RWPE2 (cell line): ENCODE data around the gene TEX14.

ENCODE experiments used
- ATAC-seq: fragments of 200-7000 bp; cut with Tn5 transposase; 3 replicates; pipeline ENCODE4 v1.9.1; 2021; ENCODE audit warnings: low read depth
- DNase-seq: peaks from one replicate; pipeline ENCODE4 v3.0.0-alpha.2; 2020; ENCODE audit warnings: low spot score
- H3K27ac ChIP-seq: fragments of 450-650 bp; 2 replicates; pipeline ENCODE4 v1.5.1; 2017; ENCODE audit warnings: mild to moderate bottlenecking; ENCODE audit not compliant: poor library complexity, severe bottlenecking
- H3K27me3 ChIP-seq: fragments of 250-450 bp; sonication (Bioruptor Pico); 2 replicates; pipeline ENCODE4 v1.5.1; 2021; ENCODE audit warnings: mild to moderate bottlenecking, moderate library complexity; ENCODE audit not compliant: insufficient read depth, poor library complexity, severe bottlenecking
- H3K36me3 ChIP-seq: fragments of 250-450 bp; sonication (Bioruptor Pico); 2 replicates; pipeline ENCODE4 v1.5.1; 2020; ENCODE audit warnings: low read depth, mild to moderate bottlenecking, moderate library complexity
- H3K4me1 ChIP-seq: fragments of 250-450 bp; sonication (Bioruptor Pico); 2 replicates; pipeline ENCODE4 v1.5.1; 2021; ENCODE audit warnings: mild to moderate bottlenecking, moderate library complexity; ENCODE audit not compliant: insufficient read depth, poor library complexity, severe bottlenecking
- H3K4me3 ChIP-seq: fragments of 250-450 bp; sonication (Bioruptor Pico); 2 replicates; pipeline ENCODE4 v1.5.1; 2021; ENCODE audit warnings: mild to moderate bottlenecking, moderate library complexity; ENCODE audit not compliant: severe bottlenecking
- H3K9me3 ChIP-seq: fragments of 250-450 bp; sonication (Bioruptor Pico); 2 replicates; pipeline ENCODE4 v1.5.1; 2021; ENCODE audit warnings: mild to moderate bottlenecking, moderate library complexity; ENCODE audit not compliant: severe bottlenecking
- TF ChIP-seq, protein P1 (sequence below): fragments of 450-650 bp; IDR thresholded peaks from one replicate; pipeline ENCODE4 v1.5.1; 2017; ENCODE audit warnings: mild to moderate bottlenecking, moderate library complexity; ENCODE audit not compliant: poor library complexity, severe bottlenecking

TEX14 gene

DNA sequence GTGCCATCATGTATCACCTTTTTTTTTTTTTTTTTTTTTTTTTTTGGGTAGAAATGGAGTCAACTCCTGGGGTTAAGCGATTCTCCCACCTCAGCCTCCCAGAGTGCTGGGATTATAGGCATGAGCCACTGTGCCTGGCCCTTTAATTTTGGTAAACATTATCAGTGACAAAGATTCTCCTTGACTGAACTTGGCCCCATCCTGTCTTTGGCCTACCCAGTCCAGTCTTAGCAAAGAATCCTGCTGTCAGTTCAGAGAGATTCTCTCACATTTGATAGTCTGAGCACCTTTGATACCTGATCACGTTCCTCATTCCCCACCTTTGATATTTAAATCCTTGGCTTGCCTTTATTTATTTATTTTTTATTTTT is 12.1 kb upstream of the TEX14 start:
- Histone ChIP-seq H3K4me3 (no peak overlapping the region), H3K27me3 (no peaks in the 10 kb centered on the region), H3K9me3 (no peaks in the 10 kb centered on the region), H3K36me3 (peaks cover 57% of the 10 kb centered on the region), H3K4me1 (peaks cover 14% of the 10 kb centered on the region), H3K27ac (no peak overlapping the region)
- no peak for DNase-seq
- TF ChIP-seq, protein P1, sequence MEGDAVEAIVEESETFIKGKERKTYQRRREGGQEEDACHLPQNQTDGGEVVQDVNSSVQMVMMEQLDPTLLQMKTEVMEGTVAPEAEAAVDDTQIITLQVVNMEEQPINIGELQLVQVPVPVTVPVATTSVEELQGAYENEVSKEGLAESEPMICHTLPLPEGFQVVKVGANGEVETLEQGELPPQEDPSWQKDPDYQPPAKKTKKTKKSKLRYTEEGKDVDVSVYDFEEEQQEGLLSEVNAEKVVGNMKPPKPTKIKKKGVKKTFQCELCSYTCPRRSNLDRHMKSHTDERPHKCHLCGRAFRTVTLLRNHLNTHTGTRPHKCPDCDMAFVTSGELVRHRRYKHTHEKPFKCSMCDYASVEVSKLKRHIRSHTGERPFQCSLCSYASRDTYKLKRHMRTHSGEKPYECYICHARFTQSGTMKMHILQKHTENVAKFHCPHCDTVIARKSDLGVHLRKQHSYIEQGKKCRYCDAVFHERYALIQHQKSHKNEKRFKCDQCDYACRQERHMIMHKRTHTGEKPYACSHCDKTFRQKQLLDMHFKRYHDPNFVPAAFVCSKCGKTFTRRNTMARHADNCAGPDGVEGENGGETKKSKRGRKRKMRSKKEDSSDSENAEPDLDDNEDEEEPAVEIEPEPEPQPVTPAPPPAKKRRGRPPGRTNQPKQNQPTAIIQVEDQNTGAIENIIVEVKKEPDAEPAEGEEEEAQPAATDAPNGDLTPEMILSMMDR = no peak
- no peak for ATAC-seq

GRCh38 chr17:58703137-58703915 is 11.5 kb upstream of the TEX14 start:
- ATAC-seq (peak; percentile 55; the same call in 1 of the 3 replicates), DNase-seq (no peak)
- no peak overlapping the region for H3K27ac ChIP-seq
- TF ChIP-seq, protein P1 = no peak
- no peaks in the 10 kb centered on the region for H3K27me3 ChIP-seq
- no peak overlapping the region for H3K4me3 ChIP-seq
- H3K9me3 ChIP-seq = no peaks in the 10 kb centered on the region
- peaks cover 56% of the 10 kb centered on the region for H3K36me3 ChIP-seq
- H3K4me1 ChIP-seq = peaks cover 14% of the 10 kb centered on the region

- Histone ChIP-seq H3K27ac (no peak overlapping the region), H3K36me3 (peaks cover 53% of the 10 kb centered on the region), H3K4me1 (peaks cover 14% of the 10 kb centered on the region), H3K4me3 (no peak overlapping the region), H3K9me3 (no peaks in the 10 kb centered on the region), H3K27me3 (no peaks in the 10 kb centered on the region)
- DNase-seq = no peak
- no peak for ATAC-seq
- TF ChIP-seq, protein P1 = no peak
Measured at GRCh38 chr17:58702708-58703107, 10.9 kb upstream of the TEX14 start.

- Histone ChIP-seq H3K36me3 (peaks cover 53% of the 10 kb centered on the region), H3K27ac (no peak overlapping the region), H3K4me3 (no peak overlapping the region), H3K9me3 (no peaks in the 10 kb centered on the region), H3K27me3 (no peaks in the 10 kb centered on the region), H3K4me1 (peaks cover 14% of the 10 kb centered on the region)
- DNase-seq (no peak), ATAC-seq (no peak)
- TF ChIP-seq, protein P1 = no peak
Measured at GRCh38 chr17:58702045-58702476, 10.2 kb upstream of the TEX14 start.

DNA sequence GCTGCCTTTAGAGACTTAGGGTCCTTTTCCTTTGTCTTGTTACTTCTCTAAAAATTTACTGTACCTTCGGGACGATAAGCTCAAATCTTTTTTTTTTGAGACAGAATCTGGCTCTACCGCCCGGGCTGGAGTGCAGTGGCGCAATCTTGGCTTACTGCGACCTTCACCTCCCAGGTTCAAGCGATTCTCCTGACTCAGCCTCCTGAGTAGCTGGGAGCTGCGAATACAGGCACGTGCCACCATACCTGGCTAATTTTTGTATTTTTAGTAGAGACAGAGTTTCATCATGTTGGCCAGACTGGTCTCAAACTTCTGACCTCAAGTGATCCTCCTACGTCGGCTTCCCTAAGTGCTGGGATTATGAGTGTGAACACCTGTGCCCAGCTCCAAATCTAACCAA is 7.9 kb upstream of the TEX14 start:
- peaks cover 58% of the 10 kb centered on the region for H3K36me3 ChIP-seq
- no peaks in the 10 kb centered on the region for H3K9me3 ChIP-seq
- no peaks in the 10 kb centered on the region for H3K27me3 ChIP-seq
- H3K4me1 ChIP-seq = peaks cover 14% of the 10 kb centered on the region
- DNase-seq (no peak), ATAC-seq (no peak)
- no peak overlapping the region for H3K27ac ChIP-seq
- H3K4me3 ChIP-seq = no peak overlapping the region
- TF ChIP-seq, protein P1 = no peak
